CD8-positive, alpha-beta memory T cell (primary cell): ENCODE results near the gene OST4. TPM values are rescaled to one million over a fixed set of nuclear protein-coding genes. Genes with fewer than 3 reads are reported as not detected.
"Not testable (repeated sequence)": the region's sequence is repeated elsewhere in the genome, so short reads cannot be mapped to it uniquely, and the experiment has no call there.

Source experiments
- CTCF ChIA-PET: fragments of 350-600 bp; sonication (Branson Sonifier 250); formaldehyde crosslinking; loops from one replicate; lab custom pipeline; 2021; ENCODE audit warnings: antibody characterized with exemption; lab: Charles Lee
- POLR2A ChIA-PET: fragments of 350-600 bp; sonication (Branson Sonifier 250); formaldehyde crosslinking; loops from one replicate; lab custom pipeline; 2021; ENCODE audit warnings: antibody characterized with exemption; lab: Charles Lee
- DNase-seq, 5 donors: peaks; one replicate each; pipeline versions ENCODE4 v3.0.0 to v3.0.0-alpha.2; 2020 to 2022; ENCODE audit warnings: mixed read lengths in 1 of 5
- H3K27ac ChIP-seq: one replicate; pipeline ENCODE4 v1.7.0; 2013; ENCODE audit warnings: low read depth, mild to moderate bottlenecking, low read length, moderate library complexity
- H3K27me3 ChIP-seq: 2 replicates; pipeline ENCODE4 v1.7.0; 2013; ENCODE audit warnings: low read length, mild to moderate bottlenecking; ENCODE audit not compliant: insufficient read depth, poor library complexity, severe bottlenecking
- H3K36me3 ChIP-seq: 2 replicates; pipeline ENCODE4 v1.7.0; 2013; ENCODE audit warnings: mild to moderate bottlenecking, low read length, moderate library complexity; ENCODE audit not compliant: insufficient read depth
- H3K4me1 ChIP-seq: 2 replicates; pipeline ENCODE4 v1.7.0; 2013; ENCODE audit warnings: mild to moderate bottlenecking, low read length, moderate library complexity; ENCODE audit not compliant: insufficient read depth
- H3K4me3 ChIP-seq: 2 replicates; pipeline ENCODE4 v1.7.0; 2013; ENCODE audit warnings: mild to moderate bottlenecking, low read length
- H3K9me3 ChIP-seq: 2 replicates; pipeline ENCODE4 v1.7.0; 2013; ENCODE audit warnings: mild to moderate bottlenecking, low read length
- H3K27ac Mint-ChIP-seq, 8 donors: one replicate each; pipeline ENCODE4 v1.8.0; 2020 to 2021; ENCODE audit warnings: mixed read lengths in 8 of 8, mild to moderate bottlenecking in 6 of 8, inconsistent platforms in 3 of 8, moderate library complexity in 3 of 8
- H3K27me3 Mint-ChIP-seq, 2 donors: one replicate each; pipeline ENCODE4 v1.8.0; 2020 to 2021; ENCODE audit warnings: mixed read lengths in 2 of 2, mild to moderate bottlenecking in 1 of 2, moderate library complexity in 1 of 2
- H3K36me3 Mint-ChIP-seq, 3 donors: one replicate each; pipeline ENCODE4 v1.8.0; 2020 to 2021; ENCODE audit warnings: mixed read lengths in 3 of 3, inconsistent platforms in 1 of 3, mild to moderate bottlenecking in 1 of 3
- H3K4me1 Mint-ChIP-seq, 3 donors: one replicate each; pipeline ENCODE4 v1.8.0; 2020 to 2021; ENCODE audit warnings: mixed read lengths in 3 of 3, inconsistent platforms in 1 of 3, mild to moderate bottlenecking in 1 of 3
- H3K4me3 Mint-ChIP-seq, 7 donors: one replicate each; pipeline ENCODE4 v1.8.0; 2020 to 2021; ENCODE audit warnings: mixed read lengths in 7 of 7, mild to moderate bottlenecking in 6 of 7, moderate library complexity in 4 of 7, inconsistent platforms in 2 of 7
- H3K9me3 Mint-ChIP-seq, 5 donors: one replicate each; pipeline ENCODE4 v1.8.0; 2020 to 2022; ENCODE audit warnings: mixed read lengths in 5 of 5, mild to moderate bottlenecking in 3 of 5, moderate library complexity in 2 of 5, inconsistent platforms in 1 of 5
- polyA plus RNA-seq: library from polyadenylated mRNA; unstranded; fragments of 300-500 nt; fragmentation: Illumina TruSeq; gene quantifications from one replicate; pipeline ENCODE4 v1.2.3, GENCODE V29; 2021
- total RNA-seq, 2 experiments: library from RNA; stranded (reverse); gene quantifications; one replicate each; pipeline ENCODE4 v1.2.3, GENCODE V29; 2021

OST4 gene
- total and polyA plus RNA-seq, 3 experiments from 2014 or later = 346 to 907 (median 353) TPM

GRCh38 chr2:27080140-27080469 is 8.7 kb upstream of the OST4 start:
- Mint-ChIP-seq H3K9me3 (no peaks in the 10 kb centered on the region), H3K27ac (peak overlapping the region in 1 of 8 donors; percentile 90), H3K36me3 (no peaks in the 10 kb centered on the region), H3K4me1 (peaks cover 27 to 33% (median 28%) of the 10 kb centered on the region in 3 donors), H3K4me3 (peak overlapping the region in 3 of 7 donors; percentile 4 to 52 (median 25)), H3K27me3 (peaks cover 0 to 2% of the 10 kb centered on the region in 2 donors)
- Histone ChIP-seq H3K27me3 (no peaks in the 10 kb centered on the region), H3K4me3 (no peak overlapping the region), H3K4me1 (peaks cover 39% of the 10 kb centered on the region), H3K36me3 (no peaks in the 10 kb centered on the region), H3K9me3 (no peaks in the 10 kb centered on the region), H3K27ac (no peak overlapping the region)
- ChIA-PET POLR2A (interaction anchor here (0.6 to 4.2 kb wide), 2 partner anchors 8 to 13 kb away, joined by 7 to 37 read pairs; partner anchors contain the start of gene OST4), CTCF (interaction anchor here (2.0 to 2.6 kb wide), 2 partner anchors 29 to 47 kb away, joined by 8 to 14 read pairs; partner anchors contain the start of genes AGBL5 and TMEM214)
- DNase-seq = no peak

- ChIA-PET CTCF (interaction anchor here (2.0 to 2.6 kb wide), 2 partner anchors 28 to 47 kb away, joined by 8 to 14 read pairs; partner anchors contain the start of genes AGBL5 and TMEM214), POLR2A (interaction anchor here (0.6 to 4.2 kb wide), 2 partner anchors 7 to 13 kb away, joined by 7 to 37 read pairs; partner anchors contain the start of gene OST4)
- Mint-ChIP-seq H3K27me3 (peaks cover 0 to 2% of the 10 kb centered on the region in 2 donors), H3K9me3 (no peaks in the 10 kb centered on the region), H3K27ac (peak overlapping the region in 2 of 8 donors; percentile 48 to 66), H3K4me3 (peak overlapping the region in 1 of 7 donors; percentile 25), H3K36me3 (no peaks in the 10 kb centered on the region), H3K4me1 (peaks cover 33 to 38% (median 33%) of the 10 kb centered on the region in 3 donors)
- Histone ChIP-seq H3K4me3 (no peak overlapping the region), H3K27me3 (no peaks in the 10 kb centered on the region), H3K27ac (no peak overlapping the region), H3K9me3 (no peaks in the 10 kb centered on the region), H3K36me3 (no peaks in the 10 kb centered on the region), H3K4me1 (peaks cover 43% of the 10 kb centered on the region)
- DNase-seq = no peak
These were observed 8.0 kb upstream of the OST4 start for GRCh38 chr2:27079233-27080139.

- DNase-seq = no peak
- no peaks in the 10 kb centered on the region for H3K36me3 Mint-ChIP-seq
- Histone ChIP-seq H3K9me3 (no peaks in the 10 kb centered on the region), H3K27me3 (no peaks in the 10 kb centered on the region), H3K4me1 (peaks cover 43% of the 10 kb centered on the region), H3K4me3 (no peak within 1 kb of the TSS), H3K36me3 (no peaks in the 10 kb centered on the region), H3K27ac (no peak within 1 kb of the TSS)
- H3K9me3 Mint-ChIP-seq = no peaks in the 10 kb centered on the region
- H3K27ac Mint-ChIP-seq = peak within 1 kb of the TSS in 5 of 8 donors; percentile 26 to 66 (median 48)
- ChIA-PET CTCF (no interaction called here), POLR2A (no interaction called here)
- H3K4me3 Mint-ChIP-seq = peak within 1 kb of the TSS in 1 of 7 donors; percentile 68
- peaks cover 39 to 41% (median 39%) of the 10 kb centered on the region in 3 donors for H3K4me1 Mint-ChIP-seq
- H3K27me3 Mint-ChIP-seq = peaks cover 0 to 2% of the 10 kb centered on the region in 2 donors
These were observed 7.1 kb upstream of the OST4 start, which contains the start of gene EMILIN1 for GRCh38 chr2:27078267-27079194. Gene EMILIN1 (plus strand): TSS chr2:27078615. CDS start chr2:27079066, 451 bp downstream.

- peaks cover 43 to 51% (median 46%) of the 10 kb centered on the region in 3 donors for H3K4me1 Mint-ChIP-seq
- CTCF ChIA-PET = no interaction called here
These were observed 5.8 kb upstream of the OST4 start for GRCh38 chr2:27077231-27077630.

GRCh38 chr2:27076323-27076722 is 4.9 kb upstream of the OST4 start:
- no peak overlapping the region for H3K27ac ChIP-seq
- peak overlapping the region in 3 of 7 donors; percentile 1 to 43 (median 10) for H3K4me3 Mint-ChIP-seq
- CTCF ChIA-PET = no interaction called here

More at GRCh38 chr2:27077231-27077630, 5.8 kb upstream of the OST4 start:
- no peak for DNase-seq
- H3K4me1 ChIP-seq = peaks cover 42% of the 10 kb centered on the region
- Mint-ChIP-seq H3K27me3 (peaks cover 0 to 2% of the 10 kb centered on the region in 2 donors), H3K36me3 (no peaks in the 10 kb centered on the region), H3K27ac (peak overlapping the region in 4 of 8 donors; percentile 33 to 84 (median 60)), H3K4me3 (no peak overlapping the region), H3K9me3 (no peaks in the 10 kb centered on the region)
- no peak overlapping the region for H3K4me3 ChIP-seq
- H3K27me3 ChIP-seq = no peaks in the 10 kb centered on the region
- POLR2A ChIA-PET = no interaction called here
- H3K27ac ChIP-seq = no peak overlapping the region
- no peaks in the 10 kb centered on the region for H3K36me3 ChIP-seq
- H3K9me3 ChIP-seq = no peaks in the 10 kb centered on the region

GRCh38 chr2:27075566-27075871 is 4.1 kb upstream of the OST4 start:
- H3K9me3 ChIP-seq, H3K27me3 Mint-ChIP-seq, CTCF ChIA-PET, H3K9me3 Mint-ChIP-seq, H3K27me3 ChIP-seq, H3K27ac ChIP-seq, DNase-seq, H3K36me3 ChIP-seq, H3K36me3 Mint-ChIP-seq: not testable (repeated sequence)
- Mint-ChIP-seq H3K4me1 (peaks cover 41 to 50% (median 44%) of the 10 kb centered on the region in 3 donors), H3K4me3 (peak overlapping the region; percentile 16 to 83 (median 62)), H3K27ac (peak overlapping the region; percentile 72 to 93 (median 88))
- peaks cover 34% of the 10 kb centered on the region for H3K4me1 ChIP-seq
- H3K4me3 ChIP-seq = peak overlapping the region; percentile 12
- POLR2A ChIA-PET = interaction anchor here (0.7 to 3.2 kb wide), 3 partner anchors 10 to 46 kb away, joined by 4 to 13 read pairs (median 6); partner anchors contain the start of genes AGBL5 and KHK

More at GRCh38 chr2:27076323-27076722, 4.9 kb upstream of the OST4 start:
- DNase-seq = no peak
- no peaks in the 10 kb centered on the region for H3K9me3 Mint-ChIP-seq
- H3K4me1 ChIP-seq = peaks cover 37% of the 10 kb centered on the region
- no peaks in the 10 kb centered on the region for H3K9me3 ChIP-seq
- H3K27ac Mint-ChIP-seq = peak overlapping the region in 5 of 8 donors; percentile 20 to 85 (median 63)
- peaks cover 0 to 2% of the 10 kb centered on the region in 2 donors for H3K27me3 Mint-ChIP-seq
- no peak overlapping the region for H3K4me3 ChIP-seq
- POLR2A ChIA-PET = interaction anchor here (3.2 kb wide), 1 partner anchor 25 kb away, joined by 13 read pairs; the partner anchor contains the start of gene AGBL5
- H3K36me3 ChIP-seq = no peaks in the 10 kb centered on the region
- H3K27me3 ChIP-seq = no peaks in the 10 kb centered on the region
- H3K36me3 Mint-ChIP-seq = no peaks in the 10 kb centered on the region
- peaks cover 41 to 49% (median 44%) of the 10 kb centered on the region in 3 donors for H3K4me1 Mint-ChIP-seq
